IMR-90 (cell line): Measurements from ENCODE around the gene RPL10A. TPM values are rescaled to one million over a fixed set of nuclear protein-coding genes. Genes with fewer than 3 reads are reported as not detected.
A peak's percentile ranks its signal among the peaks of the same experiment; 100 is the strongest.

Experiments used
- ATAC-seq: fragments of 200-7000 bp; cut with Tn5 transposase; 2 replicates; pipeline ENCODE4 v1.9.1; 2020; ENCODE audit warnings: low read depth, mild to moderate bottlenecking, moderate library complexity
- BruUV-seq: library from RNA; stranded (reverse); fragments of 400-500 nt; replicated peaks from 2 replicates; lab custom pipeline; 2021; lab: Mats Ljungman, UMichigan
- CTCF ChIA-PET: fragments of 300-600 bp; formaldehyde crosslinking; extraction: SDS; loops from one replicate; lab custom pipeline; 2021; ENCODE audit warnings: antibody characterized with exemption; lab: Yijun Ruan, JAX
- POLR2A ChIA-PET: fragments of 300-600 bp; sonication (Branson Sonifier 250); formaldehyde crosslinking; loops from one replicate; lab custom pipeline; 2022; ENCODE audit warnings: antibody characterized with exemption; ENCODE audit not compliant: unreplicated experiment; lab: Charles Lee
- DNase-seq: peaks from one replicate; pipeline ENCODE4 v3.0.0; 2013
- H2AFZ ChIP-seq: replicated peaks from 2 replicates; pipeline ENCODE3; 2013; ENCODE audit warnings: low read length, mild to moderate bottlenecking; ENCODE audit not compliant: poor library complexity
- H2AK5ac ChIP-seq: 2 replicates; pipeline ENCODE4 v1.6.1; 2013; ENCODE audit warnings: low read depth, low read length, inconsistent platforms
- H2AK9ac ChIP-seq: replicated peaks from 2 replicates; pipeline ENCODE3; 2013; ENCODE audit warnings: mild to moderate bottlenecking, low read depth, low read length, moderate library complexity; ENCODE audit not compliant: poor library complexity
- H2BK120ac ChIP-seq: 2 replicates; pipeline ENCODE4 v1.6.1; 2013; ENCODE audit warnings: low read depth, low read length, inconsistent platforms
- H2BK15ac ChIP-seq: 3 replicates; pipeline ENCODE4 v1.6.1; 2013; ENCODE audit warnings: low read depth, low read length, inconsistent platforms
- H2BK20ac ChIP-seq: 2 replicates; pipeline ENCODE4 v1.6.1; 2013; ENCODE audit warnings: low read depth, mild to moderate bottlenecking, inconsistent platforms, low read length, moderate library complexity
- H2BK5ac ChIP-seq: 2 replicates; pipeline ENCODE4 v1.6.1; 2013; ENCODE audit warnings: mild to moderate bottlenecking, low read depth, low read length, inconsistent platforms; ENCODE audit not compliant: poor library complexity, severe bottlenecking
- H3K14ac ChIP-seq: replicated peaks from 2 replicates; pipeline ENCODE4 v1.6.1; 2013; ENCODE audit warnings: low read depth, low read length, inconsistent platforms
- H3K18ac ChIP-seq: 2 replicates; pipeline ENCODE4 v1.6.1; 2013; ENCODE audit warnings: low read depth, low read length, control low read depth
- H3K23ac ChIP-seq: 2 replicates; pipeline ENCODE4 v1.6.1; 2013; ENCODE audit warnings: low read depth, low read length, inconsistent platforms
- H3K27ac ChIP-seq: 2 replicates; pipeline ENCODE4 v1.5.1; 2013; ENCODE audit warnings: mild to moderate bottlenecking, control low read depth, low read length; ENCODE audit not compliant: insufficient read depth
- H3K27me3 ChIP-seq: 2 replicates; pipeline ENCODE4 v1.6.1; 2013; ENCODE audit warnings: low read length; ENCODE audit not compliant: control insufficient read depth, insufficient read depth
- H3K36me3 ChIP-seq: 2 replicates; pipeline ENCODE4 v1.6.1; 2013; ENCODE audit warnings: low read length, mixed read lengths; ENCODE audit not compliant: control insufficient read depth, insufficient read depth
- H3K4ac ChIP-seq: 2 replicates; pipeline ENCODE4 v1.6.1; 2013; ENCODE audit warnings: low read depth, low read length, inconsistent platforms
- H3K4me1 ChIP-seq: 2 replicates; pipeline ENCODE4 v1.6.1; 2013; ENCODE audit warnings: low read length, mixed read lengths; ENCODE audit not compliant: control insufficient read depth, insufficient read depth
- H3K4me2 ChIP-seq: 2 replicates; pipeline ENCODE4 v1.6.1; 2013; ENCODE audit warnings: low read depth, mild to moderate bottlenecking, control low read depth, low read length, moderate library complexity
- H3K4me3 ChIP-seq: 2 replicates; pipeline ENCODE4 v1.5.1; 2013; ENCODE audit warnings: low read depth, mild to moderate bottlenecking, control low read depth, low read length, moderate library complexity; ENCODE audit not compliant: insufficient read depth
- H3K56ac ChIP-seq: 2 replicates; pipeline ENCODE4 v1.6.1; 2013; ENCODE audit warnings: low read length, inconsistent platforms; ENCODE audit not compliant: insufficient read depth; ENCODE audit errors: extremely low read depth
- H3K79me1 ChIP-seq, 2 experiments: 2 replicates each; pipeline ENCODE4 v1.6.1; 2013; ENCODE audit warnings: low read length in 2 of 2, inconsistent platforms in 1 of 2, low read depth in 1 of 2
- H3K9ac ChIP-seq: 2 replicates; pipeline ENCODE4 v1.6.1; 2013; ENCODE audit warnings: low read depth, low read length, control low read depth
- H3K9me1 ChIP-seq: 2 replicates; pipeline ENCODE4 v1.6.1; 2013; ENCODE audit warnings: low read length, inconsistent platforms; ENCODE audit not compliant: insufficient read depth
- H3K9me3 ChIP-seq: 2 replicates; pipeline ENCODE4 v1.6.1; 2013; ENCODE audit warnings: low read length; ENCODE audit not compliant: control insufficient read depth, insufficient read depth
- H4K20me1 ChIP-seq: 2 replicates; pipeline ENCODE4 v1.6.1; 2013; ENCODE audit warnings: low read length, inconsistent platforms; ENCODE audit not compliant: insufficient read depth
- H4K5ac ChIP-seq: 2 replicates; pipeline ENCODE4 v1.6.1; 2013; ENCODE audit warnings: mild to moderate bottlenecking, low read depth, low read length, control low read depth
- H4K8ac ChIP-seq, 2 experiments: 2 replicates each; pipeline ENCODE4 v1.6.1; 2013; ENCODE audit warnings: low read depth in 2 of 2, low read length in 2 of 2, control low read depth in 1 of 2, inconsistent platforms in 1 of 2
- H4K91ac ChIP-seq: 2 replicates; pipeline ENCODE4 v1.6.1; 2013; ENCODE audit warnings: low read depth, low read length, inconsistent platforms; ENCODE audit not compliant: insufficient read depth
- CHD1 ChIP-seq: IDR thresholded peaks from 2 replicates; pipeline ENCODE4 v1.6.1; 2012; ENCODE audit warnings: low read depth, low read length, improper control_type of control experiment
- FOS ChIP-seq: fragments of 150-350 bp; IDR thresholded peaks from 2 replicates; pipeline ENCODE4 v1.6.1; 2016; ENCODE audit warnings: low read depth, low read length
- MAFK ChIP-seq: IDR thresholded peaks from 2 replicates; pipeline ENCODE4 v1.6.1; 2012; ENCODE audit warnings: low read depth, low read length, improper control_type of control experiment
- MAZ ChIP-seq: IDR thresholded peaks from 2 replicates; pipeline ENCODE4 v1.6.1; 2012; ENCODE audit warnings: low read depth, mild to moderate bottlenecking, low read length, improper control_type of control experiment, moderate library complexity, borderline replicate concordance
- MXI1 ChIP-seq: IDR thresholded peaks from 2 replicates; pipeline ENCODE4 v1.6.1; 2012; ENCODE audit warnings: low read depth, mild to moderate bottlenecking, low read length, moderate library complexity, borderline replicate concordance
- NFE2L2 ChIP-seq: fragments of 150-350 bp; IDR thresholded peaks from 2 replicates; pipeline ENCODE4 v1.6.1; 2016; ENCODE audit warnings: low read depth, mild to moderate bottlenecking, low read length
- POLR2A ChIP-seq: IDR thresholded peaks from 2 replicates; pipeline ENCODE4 v1.6.1; 2012; ENCODE audit warnings: mild to moderate bottlenecking, low read depth, low read length
- RAD21 ChIP-seq: IDR thresholded peaks from 2 replicates; pipeline ENCODE4 v1.6.1; 2012; ENCODE audit warnings: low read length, improper control_type of control experiment
- RFX5 ChIP-seq: IDR thresholded peaks from 2 replicates; pipeline ENCODE4 v1.8.0; 2012; ENCODE audit warnings: low read depth, mild to moderate bottlenecking, low read length, moderate library complexity
- SMC3 ChIP-seq: fragments of 150-350 bp; IDR thresholded peaks from 2 replicates; pipeline ENCODE4 v1.6.1; 2016; ENCODE audit warnings: low read depth, mild to moderate bottlenecking, antibody characterized with exemption, low read length, moderate library complexity
- WGBS, 2 experiments: methylation state at CpG; one replicate each; pipeline versions ENCODE4 v1.1.5 to v1.1.7; 2013; ENCODE audit warnings: missing lambda C conversion rate in 2 of 2; ENCODE audit not compliant: insufficient read length in 1 of 2; ENCODE audit errors: extremely low coverage in 2 of 2; 5-methylcytosine and 5-hydroxymethylcytosine counted together
- dilution Hi-C: fragments of 300-500 bp; cut with HindIII; formaldehyde crosslinking; loops from one replicate; pipeline ENCODE4 v1.14.3; 2018; ENCODE audit warnings: low sequenced_read_pairs; ENCODE audit not compliant: unreplicated experiment
- in situ Hi-C: fragments of 300-500 bp; cut with MboI; formaldehyde crosslinking; loops from 3 replicates; pipeline ENCODE4 v1.14.3; 2019; ENCODE audit warnings: low sequenced_read_pairs, inconsistent platforms, mixed read lengths
- intact Hi-C: fragments of 100-400 bp; cut with micrococcal nuclease; formaldehyde crosslinking; loops from 2 replicates; pipeline ENCODE4 v1.10.0; 2022
- polyA plus RNA-seq, 3 experiments: library from polyadenylated mRNA; depleted of rRNA; stranded (reverse); fragments of >200 nt; gene quantifications; 2 replicates each; pipeline ENCODE4 v1.2.3, GENCODE V29; 2012; ENCODE audit warnings: low replicate concordance in 1 of 3
- total RNA-seq: library from RNA; depleted of rRNA; stranded (reverse); fragments of >200 nt; gene quantifications from 2 replicates; pipeline ENCODE4 v1.2.3, GENCODE V29; 2012
- TF ChIP-seq, protein P1 (sequence below): fragments of 150-350 bp; IDR thresholded peaks from 2 replicates; pipeline ENCODE4 v1.6.1; 2017; ENCODE audit warnings: mild to moderate bottlenecking, antibody characterized with exemption, low read length, low read depth
- TF ChIP-seq, protein P2 (sequence below): conservative IDR thresholded peaks from 2 replicates; pipeline ENCODE4 v1.5.1; 2012; ENCODE audit warnings: mild to moderate bottlenecking, low read depth, low read length, improper control_type of control experiment
- TF ChIP-seq, protein P3 (sequence below): fragments of 150-350 bp; IDR thresholded peaks from 2 replicates; pipeline ENCODE4 v1.6.1; 2016; ENCODE audit warnings: low read depth, mild to moderate bottlenecking, low read length, moderate library complexity, borderline replicate concordance

Gene RPL10A
- total and polyA plus RNA-seq, 2 of the 4 experiments (the other 2 are of a cell fraction): 2,310 to 3,153 TPM

DNA sequence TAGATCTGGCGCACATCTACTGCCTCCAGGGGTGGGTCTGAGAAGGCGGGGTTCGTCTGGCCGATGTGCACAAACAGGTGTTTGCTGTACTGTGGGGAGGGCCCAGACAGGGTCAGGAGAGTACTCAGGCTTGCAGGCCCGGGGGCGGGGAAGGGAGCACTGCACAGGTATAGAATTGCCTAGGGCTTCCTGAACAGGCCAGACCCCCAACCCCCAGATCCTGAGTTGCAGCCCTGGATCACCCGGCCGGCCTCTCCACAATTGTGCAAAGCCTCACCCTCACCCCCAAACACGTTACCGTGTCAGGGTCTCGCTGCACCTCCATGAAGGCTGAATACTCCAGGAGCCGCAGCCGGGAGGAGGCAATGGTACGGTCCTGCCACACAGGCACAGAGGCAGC is 7.8 kb downstream of the RPL10A start:
- H3K79me1 ChIP-seq: peaks cover 3 to 42% of the 10 kb centered on the region in 2 experiments
- H3K9ac ChIP-seq: no peak overlapping the region
- intact Hi-C loops (no loop called here), dilution Hi-C loops (no loop called here), in situ Hi-C loops (no loop called here)
- peaks cover 63% of the 10 kb centered on the region for H3K36me3 ChIP-seq
- no peak overlapping the region for H3K4me2 ChIP-seq
- 94% methylated on average over 3 of the region's 14 CpGs; no CpG with 5 or more reads in 1 of the 2 experiments for WGBS, 2 experiments
- H3K4me1 ChIP-seq: peaks cover 2% of the 10 kb centered on the region
- no TSS peak for BruUV-seq
- no peaks in the 10 kb centered on the region for H3K27me3 ChIP-seq
- H3K9me3 ChIP-seq: no peaks in the 10 kb centered on the region
- H3K23ac ChIP-seq: no peak overlapping the region
- ChIA-PET POLR2A (no interaction called here), CTCF (no interaction called here)
- H2AK5ac ChIP-seq: no peak overlapping the region
- no peak overlapping the region for H3K4ac ChIP-seq
- H3K4me3 ChIP-seq: no peak overlapping the region
- no peak overlapping the region for H3K14ac ChIP-seq
- no peak overlapping the region for H2BK120ac ChIP-seq
- H4K8ac ChIP-seq: no peak overlapping the region
- no peak overlapping the region for H3K27ac ChIP-seq
- no peak overlapping the region for H2BK15ac ChIP-seq
- H2BK20ac ChIP-seq: no peak overlapping the region
- DNase-seq (no peak), ATAC-seq (no peak)
- peak overlapping the region; percentile 23 for H2AFZ ChIP-seq
- H3K56ac ChIP-seq: no peak overlapping the region
- no peak overlapping the region for H4K5ac ChIP-seq
- H2AK9ac ChIP-seq: no peak overlapping the region
- H4K91ac ChIP-seq: no peak overlapping the region
- peaks cover 47% of the 10 kb centered on the region for H4K20me1 ChIP-seq
- 0 out of 2 replicates have a peak, but pooled peaks cover 6% of the 10 kb centered on the region for H3K9me1 ChIP-seq
- TF ChIP-seq, protein P1, sequence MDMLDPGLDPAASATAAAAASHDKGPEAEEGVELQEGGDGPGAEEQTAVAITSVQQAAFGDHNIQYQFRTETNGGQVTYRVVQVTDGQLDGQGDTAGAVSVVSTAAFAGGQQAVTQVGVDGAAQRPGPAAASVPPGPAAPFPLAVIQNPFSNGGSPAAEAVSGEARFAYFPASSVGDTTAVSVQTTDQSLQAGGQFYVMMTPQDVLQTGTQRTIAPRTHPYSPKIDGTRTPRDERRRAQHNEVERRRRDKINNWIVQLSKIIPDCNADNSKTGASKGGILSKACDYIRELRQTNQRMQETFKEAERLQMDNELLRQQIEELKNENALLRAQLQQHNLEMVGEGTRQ: no peak
- TF ChIP-seq FOS (no peak), SMC3 (no peak), CHD1 (no peak), RFX5 (no peak), RAD21 (no peak), NFE2L2 (no peak), MAZ (no peak), MXI1 (no peak), POLR2A (no peak), MAFK (no peak)
- TF ChIP-seq, protein P2, sequence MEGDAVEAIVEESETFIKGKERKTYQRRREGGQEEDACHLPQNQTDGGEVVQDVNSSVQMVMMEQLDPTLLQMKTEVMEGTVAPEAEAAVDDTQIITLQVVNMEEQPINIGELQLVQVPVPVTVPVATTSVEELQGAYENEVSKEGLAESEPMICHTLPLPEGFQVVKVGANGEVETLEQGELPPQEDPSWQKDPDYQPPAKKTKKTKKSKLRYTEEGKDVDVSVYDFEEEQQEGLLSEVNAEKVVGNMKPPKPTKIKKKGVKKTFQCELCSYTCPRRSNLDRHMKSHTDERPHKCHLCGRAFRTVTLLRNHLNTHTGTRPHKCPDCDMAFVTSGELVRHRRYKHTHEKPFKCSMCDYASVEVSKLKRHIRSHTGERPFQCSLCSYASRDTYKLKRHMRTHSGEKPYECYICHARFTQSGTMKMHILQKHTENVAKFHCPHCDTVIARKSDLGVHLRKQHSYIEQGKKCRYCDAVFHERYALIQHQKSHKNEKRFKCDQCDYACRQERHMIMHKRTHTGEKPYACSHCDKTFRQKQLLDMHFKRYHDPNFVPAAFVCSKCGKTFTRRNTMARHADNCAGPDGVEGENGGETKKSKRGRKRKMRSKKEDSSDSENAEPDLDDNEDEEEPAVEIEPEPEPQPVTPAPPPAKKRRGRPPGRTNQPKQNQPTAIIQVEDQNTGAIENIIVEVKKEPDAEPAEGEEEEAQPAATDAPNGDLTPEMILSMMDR: no peak
- TF ChIP-seq, protein P3, sequence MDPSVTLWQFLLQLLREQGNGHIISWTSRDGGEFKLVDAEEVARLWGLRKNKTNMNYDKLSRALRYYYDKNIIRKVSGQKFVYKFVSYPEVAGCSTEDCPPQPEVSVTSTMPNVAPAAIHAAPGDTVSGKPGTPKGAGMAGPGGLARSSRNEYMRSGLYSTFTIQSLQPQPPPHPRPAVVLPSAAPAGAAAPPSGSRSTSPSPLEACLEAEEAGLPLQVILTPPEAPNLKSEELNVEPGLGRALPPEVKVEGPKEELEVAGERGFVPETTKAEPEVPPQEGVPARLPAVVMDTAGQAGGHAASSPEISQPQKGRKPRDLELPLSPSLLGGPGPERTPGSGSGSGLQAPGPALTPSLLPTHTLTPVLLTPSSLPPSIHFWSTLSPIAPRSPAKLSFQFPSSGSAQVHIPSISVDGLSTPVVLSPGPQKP: no peak
- no peak overlapping the region for H2BK5ac ChIP-seq
- H3K18ac ChIP-seq: no peak overlapping the region
